HG03520 (cell line): ENCODE results near the gene WHRN.

Source experiments
- ATAC-seq: cut with Tn5 transposase; IDR thresholded peaks from one replicate; pipeline ENCODE4 v1.9.1; 2021; ENCODE audit warnings: mild to moderate bottlenecking, moderate library complexity; ENCODE audit not compliant: unreplicated experiment

WHRN gene

DNA sequence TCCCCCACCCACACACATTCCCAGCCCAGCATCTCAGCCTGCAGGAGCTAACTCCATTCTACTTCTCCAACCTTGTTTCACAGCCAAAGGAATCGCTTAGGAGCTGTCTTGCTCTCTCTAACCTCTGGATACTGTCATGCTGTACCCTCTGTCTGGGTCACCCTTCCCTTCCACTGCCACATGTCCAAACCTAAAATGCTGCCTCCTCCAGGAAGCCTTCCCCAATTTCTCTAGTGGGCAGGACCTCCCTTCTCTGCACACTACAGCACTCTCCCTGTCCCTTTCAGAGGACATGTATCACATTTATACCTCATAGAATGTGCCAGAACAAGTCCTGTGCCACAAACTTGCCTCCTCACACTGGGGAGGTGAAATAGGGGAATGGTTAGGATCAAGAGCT, 30.8 kb downstream of the WHRN start:
- no peak for ATAC-seq

DNA sequence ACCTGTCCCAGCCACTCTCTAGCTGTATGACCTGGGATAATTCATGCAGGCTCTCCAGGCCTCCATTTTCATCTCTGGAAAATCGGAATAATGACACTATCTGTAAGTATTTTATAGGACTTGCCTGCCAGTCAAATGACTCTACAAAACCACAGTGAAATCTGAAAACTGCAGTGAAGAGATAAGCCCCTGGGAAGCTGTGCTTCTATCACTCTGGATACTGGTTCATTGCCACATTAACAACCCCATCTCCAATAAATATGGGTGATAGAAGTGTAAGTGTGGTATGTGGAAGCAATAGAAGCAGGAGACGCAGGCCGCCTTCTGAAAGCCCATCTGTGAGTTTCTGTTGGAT, 31.8 kb downstream of the WHRN start:
- ATAC-seq = no peak

DNA sequence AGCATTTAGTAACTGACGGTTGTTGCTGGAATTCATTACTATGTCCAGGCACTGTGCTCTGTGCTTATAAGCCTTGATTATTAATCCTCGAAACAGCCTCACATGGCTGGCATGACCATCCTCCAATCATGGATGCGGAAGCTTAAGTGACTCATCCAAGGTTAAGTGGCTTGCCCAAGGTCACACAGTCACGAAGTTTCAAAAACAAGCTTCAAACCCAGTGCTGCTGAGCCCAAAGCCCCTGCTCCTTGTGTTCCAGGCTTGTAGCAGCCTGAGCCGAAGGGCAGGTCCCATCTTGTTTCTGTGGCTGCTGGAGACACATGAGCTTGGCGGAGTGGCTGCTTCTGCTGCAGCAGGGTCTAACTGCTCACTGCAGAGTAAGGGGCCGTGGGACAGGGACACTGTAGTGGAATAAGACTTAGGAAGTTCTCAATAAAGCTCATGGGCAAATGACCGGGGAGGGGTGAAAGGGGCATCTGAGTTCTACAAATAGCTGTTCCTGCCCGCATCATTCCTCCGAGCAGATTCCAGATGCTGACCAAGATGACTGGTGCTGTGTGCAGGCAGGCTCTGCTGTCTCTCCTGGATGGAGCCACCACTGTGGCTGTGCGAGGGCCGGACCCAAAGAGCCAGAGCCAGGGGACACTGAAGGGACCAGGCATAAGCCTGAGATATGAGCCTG, 32.4 kb downstream of the WHRN start:
- no peak for ATAC-seq

DNA sequence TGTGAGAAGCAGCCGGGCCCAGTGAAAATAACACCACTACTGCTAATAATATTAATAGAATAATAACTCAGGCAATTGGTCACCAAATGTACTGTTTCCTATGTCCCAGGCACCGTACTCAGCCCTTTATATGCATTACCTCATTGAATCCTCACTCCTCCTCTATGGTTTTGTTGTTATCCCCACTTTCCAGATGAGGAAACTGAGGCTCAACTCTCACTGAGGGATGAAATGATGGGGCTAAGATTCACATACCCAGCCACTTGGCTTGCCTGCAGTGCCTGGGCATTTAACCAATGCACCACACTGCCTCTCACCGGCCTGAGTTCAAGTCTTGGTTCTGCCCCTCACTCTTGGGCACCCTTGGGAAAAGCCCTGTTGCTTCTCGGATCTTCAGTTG, 34.1 kb downstream of the WHRN start:
- ATAC-seq = no peak

DNA sequence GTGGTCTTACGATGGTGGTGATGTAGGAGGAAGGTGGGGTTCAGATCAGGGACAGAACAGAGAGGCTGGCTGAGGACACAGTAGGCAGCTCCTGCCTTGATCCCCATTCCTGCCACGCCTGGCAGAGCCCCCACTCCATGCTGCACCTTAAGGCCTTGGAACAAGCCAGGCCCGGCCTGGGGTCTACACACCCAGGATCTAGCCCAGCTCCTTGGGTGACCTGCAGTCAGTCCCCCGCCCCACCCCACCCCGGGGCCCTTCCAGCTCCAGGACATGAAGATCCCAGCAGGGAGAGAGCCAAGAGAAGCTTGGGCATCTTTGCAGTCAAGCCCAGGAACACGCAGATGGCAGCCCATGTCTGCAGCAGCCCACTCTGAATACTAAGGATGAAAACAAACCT, 34.7 kb downstream of the WHRN start:
- no peak for ATAC-seq

DNA sequence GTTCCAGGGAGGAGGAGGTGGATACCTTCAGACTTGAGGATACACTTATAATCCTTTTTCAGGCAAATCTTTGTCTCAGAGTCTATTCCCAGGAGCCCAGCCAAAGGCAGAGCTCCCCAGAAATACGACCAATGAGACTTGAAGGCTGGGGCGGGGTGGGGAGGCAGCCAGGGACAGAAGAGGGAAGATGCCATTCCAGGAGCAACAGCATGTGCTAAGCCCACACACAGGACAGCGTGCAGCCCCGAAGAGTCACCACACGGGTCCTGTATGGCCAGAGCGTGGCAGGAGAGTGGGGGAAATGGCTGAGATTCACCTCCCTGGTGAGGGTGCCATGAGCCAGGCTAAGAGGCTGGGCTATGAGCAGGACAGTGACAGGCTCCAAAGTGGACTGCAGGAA, 35.2 kb downstream of the WHRN start:
- ATAC-seq = no peak

DNA sequence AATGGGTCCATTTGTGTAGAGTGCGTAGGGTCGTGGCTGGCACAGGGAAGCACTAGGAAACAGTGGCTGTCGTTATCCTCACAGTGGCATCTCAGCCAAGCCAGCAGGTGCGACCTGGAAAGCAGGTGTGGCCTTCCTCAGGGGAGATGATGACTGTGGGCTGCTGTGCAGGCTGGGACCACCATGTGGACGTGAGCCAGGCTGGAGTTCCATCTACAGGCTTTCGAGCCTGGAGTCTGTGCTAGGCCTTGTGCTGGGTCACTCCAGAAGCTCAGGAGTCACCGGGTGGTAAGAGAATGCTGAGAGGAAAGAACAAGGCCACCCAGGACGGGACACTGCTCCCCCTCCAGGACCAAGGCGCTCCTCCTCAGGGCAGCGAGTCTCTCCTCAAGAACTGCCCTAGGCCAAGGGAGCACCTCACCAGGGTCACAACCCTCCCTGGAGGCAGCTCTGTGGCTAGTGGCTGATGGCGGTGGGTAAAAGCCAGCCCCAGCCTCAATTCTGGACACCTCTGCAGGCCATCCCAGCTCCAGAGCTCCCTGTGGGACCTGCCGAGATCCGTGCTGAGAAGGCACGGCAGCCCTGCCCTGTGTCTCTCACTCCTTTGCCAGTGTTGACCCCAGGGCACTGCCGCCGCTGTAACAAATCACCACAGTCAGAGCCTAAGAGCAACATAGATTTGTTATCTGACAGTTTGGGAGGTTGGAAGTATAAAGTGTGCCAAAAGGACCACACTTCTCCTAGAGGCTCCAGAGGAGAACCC, 36.0 kb downstream of the WHRN start:
- no peak for ATAC-seq

DNA sequence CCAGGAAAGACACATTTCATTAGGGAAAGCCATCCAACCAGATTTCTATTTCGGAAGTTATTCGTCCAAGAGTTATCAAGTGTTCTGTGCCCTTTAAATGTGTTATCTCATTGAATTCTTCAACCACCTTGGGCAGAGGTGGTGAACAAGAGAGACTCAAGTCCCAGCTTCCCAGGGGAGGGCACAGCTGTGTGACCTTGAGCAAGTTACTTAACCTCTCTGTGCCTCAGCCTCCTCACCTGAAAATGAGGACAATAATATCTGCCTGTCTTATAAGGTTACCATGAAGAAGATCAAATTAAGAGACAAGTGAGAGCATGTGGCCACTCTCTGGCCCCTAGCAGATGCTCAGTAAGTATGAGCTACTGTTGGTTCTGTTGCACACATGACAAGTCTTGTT, 37.4 kb downstream of the WHRN start:
- no peak for ATAC-seq

DNA sequence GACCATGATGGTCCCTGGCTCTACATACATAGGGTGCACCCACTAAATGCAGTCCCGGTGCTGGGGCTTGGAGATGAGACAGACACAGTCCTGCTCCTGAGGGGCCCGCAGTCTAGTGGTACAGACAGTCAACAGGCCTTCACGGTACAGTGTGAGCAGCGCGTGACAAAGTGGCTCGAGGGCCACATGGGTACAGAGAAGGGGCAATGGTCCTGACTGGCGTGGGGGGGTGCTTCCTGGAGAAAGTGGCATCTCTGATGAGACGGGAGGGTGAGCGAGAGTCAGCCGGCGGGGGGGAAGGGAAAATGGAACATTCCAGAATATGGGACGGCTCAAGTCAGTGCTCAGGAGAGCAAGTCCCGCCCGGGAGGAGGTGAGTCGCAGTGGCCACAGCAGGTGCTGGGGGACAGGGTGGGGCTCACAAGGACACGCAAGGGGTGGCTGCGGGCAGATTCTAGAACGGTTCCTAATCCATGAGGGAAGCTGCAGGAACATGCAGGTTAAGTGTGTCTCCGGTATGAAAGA, 38.0 kb downstream of the WHRN start:
- ATAC-seq = no peak

DNA sequence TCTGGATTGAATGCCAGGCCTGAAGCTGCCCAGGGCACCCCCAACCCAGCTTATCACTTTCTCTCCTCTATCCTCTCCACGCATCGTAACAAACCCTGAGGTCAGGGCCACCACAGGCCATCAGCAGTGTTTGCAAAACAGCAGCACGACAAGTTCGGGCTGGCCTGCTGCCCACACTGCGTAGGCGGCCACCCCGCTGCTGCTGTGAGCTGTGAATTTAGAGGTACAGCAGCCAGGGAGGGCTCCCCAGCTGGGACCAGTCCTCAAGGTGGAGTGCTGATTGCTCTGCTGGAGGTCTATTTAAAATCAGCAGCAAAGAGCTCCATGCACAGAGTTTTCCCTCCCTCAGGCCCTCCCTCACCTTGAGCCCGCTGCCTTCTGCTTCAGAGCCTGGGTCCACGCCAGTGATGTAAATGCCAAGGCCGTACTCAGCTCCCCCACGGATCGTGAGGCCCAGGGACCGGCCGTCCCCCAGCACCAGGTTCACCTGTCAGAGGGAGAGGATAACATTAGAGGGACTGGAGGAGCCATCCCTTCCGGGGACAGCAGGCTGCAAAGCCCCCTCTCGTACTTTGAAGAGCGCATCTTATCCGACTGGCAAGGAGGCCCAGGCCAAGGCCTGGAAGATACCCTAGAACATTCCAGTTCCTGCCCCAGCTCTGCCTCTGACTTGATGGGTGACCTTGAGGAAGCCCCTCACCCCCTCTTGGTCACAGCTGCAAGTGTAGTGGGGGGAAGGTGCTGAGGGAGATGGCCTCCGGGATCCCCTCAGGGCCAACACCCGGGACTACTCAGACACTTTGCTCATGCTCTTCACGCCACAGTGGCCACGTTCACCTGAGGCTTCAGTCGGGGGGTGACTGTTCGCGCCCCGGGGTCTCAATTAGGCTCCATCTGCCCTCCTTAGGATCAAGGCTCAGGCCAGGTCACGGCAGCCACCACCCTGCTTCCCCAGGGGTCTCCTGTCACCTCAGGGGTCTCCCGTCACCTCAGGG, 39.1 kb downstream of the WHRN start:
- ATAC-seq = no peak

DNA sequence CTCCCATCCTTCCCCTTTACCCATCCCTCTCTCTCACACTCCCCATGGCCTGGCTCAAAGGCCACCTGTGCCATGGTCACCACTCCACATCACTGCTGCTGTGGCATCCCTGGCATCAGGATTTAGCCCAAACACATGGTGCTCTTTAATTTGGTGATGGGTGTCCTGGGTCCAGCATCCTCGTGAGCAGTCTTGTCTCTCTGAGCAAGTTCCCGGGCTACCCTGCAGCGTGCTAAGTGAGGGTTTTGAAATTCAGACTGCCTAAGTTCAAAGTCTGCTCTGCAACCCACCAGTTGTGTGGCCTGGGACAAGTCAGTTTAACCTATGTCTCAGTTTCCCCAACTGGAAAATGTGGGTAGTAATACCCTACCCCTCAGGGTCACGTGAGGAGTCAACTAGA, 39.9 kb downstream of the WHRN start:
- ATAC-seq = no peak

DNA sequence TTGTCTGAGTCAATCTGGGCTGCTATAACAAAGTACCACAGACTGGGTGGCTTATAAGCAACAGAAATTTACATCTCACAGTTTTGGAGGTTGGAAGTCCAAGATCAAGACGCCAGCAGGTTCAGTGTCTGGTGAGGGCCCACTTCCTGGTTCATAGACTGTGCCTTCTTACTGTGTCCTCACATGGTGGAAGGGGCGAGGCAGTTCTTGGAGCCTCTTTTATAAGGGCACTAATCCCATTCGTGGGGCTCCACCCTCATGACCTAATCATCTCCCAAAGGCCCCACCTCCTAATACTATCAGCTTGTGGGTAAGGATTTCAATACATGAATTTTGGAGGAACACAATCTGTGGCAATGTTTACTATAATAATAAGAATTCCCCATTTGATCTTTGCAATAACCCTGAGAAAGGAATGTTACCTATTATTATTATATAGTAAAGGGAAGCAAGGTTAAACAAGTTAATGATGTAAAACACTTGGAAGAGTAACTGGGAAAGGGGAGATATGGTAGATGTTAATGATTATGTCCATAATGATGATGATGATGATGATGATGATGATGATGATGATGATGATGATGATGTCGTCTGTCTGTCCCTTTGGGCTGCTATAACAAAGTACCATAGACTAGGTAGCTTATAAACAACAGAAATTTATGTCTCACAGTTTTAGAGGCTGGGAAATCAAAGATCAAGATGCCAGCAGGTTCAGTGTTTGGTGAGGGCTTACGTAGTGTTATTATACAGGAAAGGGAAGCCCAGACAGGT, 40.8 kb downstream of the WHRN start:
- ATAC-seq = no peak

DNA sequence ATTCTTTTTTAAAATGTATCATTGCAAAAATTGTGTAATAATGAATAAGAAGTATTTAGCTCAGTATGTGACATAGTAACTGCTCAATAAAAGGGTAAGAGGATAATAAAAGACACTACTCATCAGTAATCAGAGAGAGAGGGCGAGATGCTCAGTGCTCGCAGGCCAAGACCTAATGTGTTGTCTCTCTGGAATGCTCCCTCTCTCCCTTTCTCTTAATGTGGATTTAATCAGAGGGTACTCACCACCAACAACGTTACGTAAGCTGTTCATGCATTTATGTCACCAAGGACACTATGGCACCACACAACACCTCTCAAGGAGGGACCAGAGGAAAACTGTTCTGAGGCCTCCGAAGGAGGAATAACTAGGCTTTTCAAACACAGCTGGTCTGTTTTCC, 42.5 kb downstream of the WHRN start:
- ATAC-seq = no peak

DNA sequence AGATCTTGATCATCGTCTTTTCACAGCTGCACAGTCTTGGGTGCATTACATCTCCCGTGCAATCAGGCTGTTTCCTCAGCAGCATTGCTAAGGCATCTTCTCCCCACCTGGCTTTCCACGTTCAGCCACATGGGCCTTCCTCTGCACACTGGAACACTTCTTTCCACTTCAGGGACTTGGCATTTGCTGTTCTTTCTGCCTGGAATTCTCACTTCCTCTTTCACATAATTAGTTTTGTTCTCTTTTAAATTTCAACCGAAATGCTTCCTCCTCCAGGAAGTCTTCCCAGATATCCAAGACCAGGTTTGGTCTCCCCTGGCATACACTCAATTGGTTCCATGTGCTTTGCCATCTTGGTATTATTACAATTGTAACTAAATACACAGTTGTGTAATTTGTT, 43.8 kb downstream of the WHRN start:
- no peak for ATAC-seq

DNA sequence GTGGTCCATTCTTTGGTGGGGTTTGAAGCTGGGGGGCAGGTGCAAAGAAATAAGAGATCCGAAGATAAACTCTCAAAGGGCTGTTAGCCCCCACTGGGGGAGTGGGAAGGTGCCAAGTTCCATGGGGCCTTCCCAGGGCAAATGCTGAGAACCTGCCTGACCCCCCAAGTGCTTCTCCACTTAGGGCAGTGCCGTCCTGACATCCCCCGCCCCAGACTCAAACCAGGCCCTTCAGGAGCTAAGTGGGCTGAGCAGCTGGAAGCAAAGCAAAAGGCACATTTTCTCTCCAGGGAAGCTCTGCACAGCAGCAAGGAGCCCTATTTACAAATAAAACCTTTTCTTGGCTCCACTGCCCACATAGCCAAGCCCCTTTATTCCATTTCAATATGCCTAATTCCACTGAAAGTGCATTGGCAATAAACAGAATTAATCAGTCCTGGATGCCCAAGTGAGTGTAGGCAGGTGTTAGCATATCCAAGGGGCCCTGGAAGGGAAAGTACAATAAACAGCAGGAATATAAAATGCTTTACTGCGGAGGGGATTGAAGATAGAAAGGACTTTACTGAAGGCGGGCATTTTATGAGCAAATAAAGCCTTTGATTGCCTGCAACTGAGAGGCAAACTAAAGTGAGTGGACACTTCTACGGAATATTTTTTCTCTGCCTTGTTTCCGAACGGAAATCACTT, 44.6 kb downstream of the WHRN start:
- ATAC-seq = no peak

DNA sequence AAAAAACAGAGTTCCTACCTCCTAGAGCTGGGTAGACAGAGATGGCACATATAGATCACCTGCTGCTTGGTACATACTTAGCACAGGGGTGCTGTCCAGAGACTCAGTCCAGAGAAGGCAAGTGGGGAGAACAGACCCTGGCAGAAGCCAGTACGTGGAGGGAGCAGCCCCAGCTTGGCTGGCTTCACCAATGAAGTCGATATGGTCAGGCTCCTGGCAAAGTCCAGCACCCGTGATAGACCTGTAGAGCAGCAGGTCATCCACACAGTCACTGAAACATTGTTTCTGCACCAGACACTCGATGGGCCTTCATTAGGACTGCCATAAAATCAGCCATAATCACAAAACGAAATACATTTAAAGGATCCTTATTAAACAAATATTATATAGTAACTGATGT, 45.8 kb downstream of the WHRN start:
- no peak for ATAC-seq

DNA sequence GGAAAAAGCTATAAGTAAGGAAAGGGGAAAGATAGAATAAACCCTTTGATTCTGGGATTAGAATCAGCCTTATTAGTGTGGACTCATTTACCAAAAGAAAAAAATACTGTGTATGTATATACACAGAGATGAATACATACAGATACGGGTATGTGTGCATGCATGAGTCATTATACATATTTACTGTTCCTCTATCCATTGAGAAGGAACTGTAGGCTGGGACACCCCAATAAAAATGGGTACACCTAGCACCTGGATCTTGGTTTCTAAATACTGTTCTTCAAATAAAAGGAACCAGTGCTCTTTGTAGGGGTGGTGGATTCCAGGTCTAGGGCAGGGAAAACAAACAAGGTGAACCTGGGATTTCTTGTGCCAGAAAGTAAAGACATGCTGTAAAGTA, 48.3 kb downstream of the WHRN start:
- no peak for ATAC-seq

DNA sequence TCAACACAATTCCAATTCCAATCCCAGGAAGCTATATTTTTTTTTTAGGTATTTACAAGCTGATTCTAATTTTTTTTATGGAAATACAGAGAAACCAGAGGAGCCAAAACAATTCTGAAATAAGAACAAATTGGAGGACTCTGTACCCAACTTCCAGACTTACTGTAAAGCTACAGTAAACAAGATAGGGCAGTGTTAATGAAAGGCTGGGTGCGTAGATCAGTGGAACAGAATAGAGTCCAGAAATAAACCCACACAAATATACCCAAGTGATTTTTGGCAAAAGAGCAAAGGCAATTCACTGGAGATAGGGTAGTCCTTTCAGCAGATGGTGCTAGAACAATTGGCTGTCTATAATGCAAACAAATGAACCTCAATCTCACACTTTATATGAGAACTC, 50.6 kb downstream of the WHRN start:
- no peak for ATAC-seq

DNA sequence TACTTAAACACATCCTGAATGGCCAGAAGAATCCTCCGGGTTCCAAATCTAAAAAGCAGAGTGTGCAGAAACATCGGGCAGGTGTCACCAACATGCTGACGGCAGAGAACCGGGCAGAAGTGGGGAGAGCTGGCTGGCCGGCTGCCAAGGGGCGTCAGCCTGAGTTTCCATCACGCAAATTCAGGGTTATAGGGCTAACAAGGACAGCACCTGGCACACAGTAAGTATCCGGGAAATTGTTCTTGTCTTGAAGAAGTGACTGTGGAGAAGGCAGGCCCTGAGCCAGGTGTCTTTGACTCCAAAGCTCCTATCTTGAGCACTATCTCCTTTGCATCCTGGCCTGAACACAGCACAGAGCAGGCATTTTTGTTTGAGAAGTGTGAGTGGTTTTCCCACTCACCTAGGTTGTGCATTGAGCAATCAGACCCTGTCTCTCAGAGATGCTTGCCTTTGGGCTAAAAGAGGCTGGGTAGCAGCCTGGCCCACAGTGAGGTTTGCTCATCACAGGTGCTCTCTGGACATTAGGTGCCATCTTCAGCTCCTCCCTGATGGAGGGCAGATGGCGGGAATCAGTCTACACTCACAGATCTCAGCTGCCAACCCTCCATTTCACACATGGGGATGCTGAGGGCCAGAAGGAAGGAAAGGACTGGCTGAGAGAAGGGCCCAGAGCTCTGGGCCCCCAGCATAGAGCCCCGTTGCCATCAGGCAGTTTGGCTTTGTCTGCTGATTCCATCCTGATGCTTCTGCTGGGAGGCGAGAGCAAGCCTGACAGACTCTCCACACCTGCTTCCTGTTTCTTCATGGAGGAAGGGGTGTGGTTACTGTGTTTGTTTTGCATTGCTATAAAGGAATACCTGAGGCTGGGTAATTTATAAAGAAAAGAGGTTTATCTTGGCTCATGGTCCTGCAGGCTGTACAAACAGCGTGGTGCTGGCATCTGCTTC, 52.8 kb downstream of the WHRN start:
- ATAC-seq = no peak
